Measurements from ENCODE around the gene TTF2.

TTF2 gene

DNA sequence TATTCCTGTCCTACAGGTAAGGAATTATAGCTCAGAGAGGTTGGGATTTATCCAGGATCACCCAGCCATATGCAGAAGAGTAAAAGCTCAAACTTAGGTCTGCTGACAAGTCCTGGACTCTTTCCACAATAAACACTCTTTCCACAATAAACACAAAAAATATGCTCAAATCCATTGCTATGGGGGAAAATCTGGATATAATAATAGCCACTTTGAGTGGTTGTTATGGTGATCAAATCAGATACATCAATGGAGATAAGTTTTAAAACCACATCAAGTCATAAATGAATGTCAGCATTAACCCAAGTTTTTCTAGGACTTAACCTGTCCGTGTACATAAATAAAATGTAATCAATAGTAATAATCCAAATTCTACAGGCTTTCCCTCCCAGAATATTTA, 22.3 kb upstream of the TTF2 start:
- TF ChIP-seq EGR1 (IDR thresholded peaks at IDR 0.05): no peak
- TF ChIP-seq, protein P1, sequence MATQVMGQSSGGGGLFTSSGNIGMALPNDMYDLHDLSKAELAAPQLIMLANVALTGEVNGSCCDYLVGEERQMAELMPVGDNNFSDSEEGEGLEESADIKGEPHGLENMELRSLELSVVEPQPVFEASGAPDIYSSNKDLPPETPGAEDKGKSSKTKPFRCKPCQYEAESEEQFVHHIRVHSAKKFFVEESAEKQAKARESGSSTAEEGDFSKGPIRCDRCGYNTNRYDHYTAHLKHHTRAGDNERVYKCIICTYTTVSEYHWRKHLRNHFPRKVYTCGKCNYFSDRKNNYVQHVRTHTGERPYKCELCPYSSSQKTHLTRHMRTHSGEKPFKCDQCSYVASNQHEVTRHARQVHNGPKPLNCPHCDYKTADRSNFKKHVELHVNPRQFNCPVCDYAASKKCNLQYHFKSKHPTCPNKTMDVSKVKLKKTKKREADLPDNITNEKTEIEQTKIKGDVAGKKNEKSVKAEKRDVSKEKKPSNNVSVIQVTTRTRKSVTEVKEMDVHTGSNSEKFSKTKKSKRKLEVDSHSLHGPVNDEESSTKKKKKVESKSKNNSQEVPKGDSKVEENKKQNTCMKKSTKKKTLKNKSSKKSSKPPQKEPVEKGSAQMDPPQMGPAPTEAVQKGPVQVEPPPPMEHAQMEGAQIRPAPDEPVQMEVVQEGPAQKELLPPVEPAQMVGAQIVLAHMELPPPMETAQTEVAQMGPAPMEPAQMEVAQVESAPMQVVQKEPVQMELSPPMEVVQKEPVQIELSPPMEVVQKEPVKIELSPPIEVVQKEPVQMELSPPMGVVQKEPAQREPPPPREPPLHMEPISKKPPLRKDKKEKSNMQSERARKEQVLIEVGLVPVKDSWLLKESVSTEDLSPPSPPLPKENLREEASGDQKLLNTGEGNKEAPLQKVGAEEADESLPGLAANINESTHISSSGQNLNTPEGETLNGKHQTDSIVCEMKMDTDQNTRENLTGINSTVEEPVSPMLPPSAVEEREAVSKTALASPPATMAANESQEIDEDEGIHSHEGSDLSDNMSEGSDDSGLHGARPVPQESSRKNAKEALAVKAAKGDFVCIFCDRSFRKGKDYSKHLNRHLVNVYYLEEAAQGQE (IDR thresholded peaks at IDR 0.05; ENCODE audit: low read depth): no peak
- TF ChIP-seq CREB1 (IDR thresholded peaks at IDR 0.05; ENCODE audit: low read depth): no peak

DNA sequence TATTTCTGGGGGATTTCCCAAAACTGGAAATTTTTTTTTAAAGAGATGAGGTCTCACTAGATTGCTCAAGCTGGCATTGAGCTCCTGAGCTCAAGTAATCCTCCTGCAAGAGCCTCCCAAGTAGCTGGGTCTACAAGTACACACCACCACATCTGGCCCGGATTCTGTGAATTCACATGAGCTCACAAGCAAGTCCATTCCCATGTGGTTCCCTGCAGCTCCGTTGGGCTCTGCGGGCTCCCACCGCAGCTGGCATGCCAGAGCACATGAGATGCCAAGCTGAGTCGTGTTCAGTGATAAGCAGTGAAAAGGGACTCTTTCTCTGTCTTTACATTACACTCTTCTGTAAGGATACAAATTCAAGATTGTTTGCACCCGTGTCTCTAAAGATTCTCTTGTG, 21.9 kb upstream of the TTF2 start:
- TF ChIP-seq RAD21 (IDR thresholded peaks at IDR 0.05; ENCODE audit: low read depth): no peak
- TF ChIP-seq NFIC (IDR thresholded peaks at IDR 0.05): no peak
- TF ChIP-seq EP300 (IDR thresholded peaks at IDR 0.05; ENCODE audit: borderline replicate concordance): no peak
- TF ChIP-seq FOXM1 (IDR thresholded peaks at IDR 0.05; ENCODE audit: borderline replicate concordance, low read depth): no peak
- TF ChIP-seq CREB1 (IDR thresholded peaks at IDR 0.05; ENCODE audit: low read depth): no peak
- no peak for TF ChIP-seq ZBTB7A (IDR thresholded peaks at IDR 0.05; ENCODE audit: low read depth)
- TF ChIP-seq TEAD4 (IDR thresholded peaks at IDR 0.05): no peak
- TF ChIP-seq EGR1 (IDR thresholded peaks at IDR 0.05): no peak
- TF ChIP-seq, protein P2, sequence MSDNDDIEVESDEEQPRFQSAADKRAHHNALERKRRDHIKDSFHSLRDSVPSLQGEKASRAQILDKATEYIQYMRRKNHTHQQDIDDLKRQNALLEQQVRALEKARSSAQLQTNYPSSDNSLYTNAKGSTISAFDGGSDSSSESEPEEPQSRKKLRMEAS (IDR thresholded peaks at IDR 0.05): no peak
- TF ChIP-seq CEBPB (IDR thresholded peaks at IDR 0.05): no peak
- TF ChIP-seq YY1 (IDR thresholded peaks at IDR 0.05; ENCODE audit: low read depth): no peak
- TF ChIP-seq, protein P1 (IDR thresholded peaks at IDR 0.05; ENCODE audit: low read depth): no peak
- TF ChIP-seq TCF12 (IDR thresholded peaks at IDR 0.05; ENCODE audit: low read depth): no peak
- TF ChIP-seq, protein P3, sequence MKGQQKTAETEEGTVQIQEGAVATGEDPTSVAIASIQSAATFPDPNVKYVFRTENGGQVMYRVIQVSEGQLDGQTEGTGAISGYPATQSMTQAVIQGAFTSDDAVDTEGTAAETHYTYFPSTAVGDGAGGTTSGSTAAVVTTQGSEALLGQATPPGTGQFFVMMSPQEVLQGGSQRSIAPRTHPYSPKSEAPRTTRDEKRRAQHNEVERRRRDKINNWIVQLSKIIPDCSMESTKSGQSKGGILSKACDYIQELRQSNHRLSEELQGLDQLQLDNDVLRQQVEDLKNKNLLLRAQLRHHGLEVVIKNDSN (IDR thresholded peaks at IDR 0.05): no peak
- TF ChIP-seq TAF1 (IDR thresholded peaks at IDR 0.05; ENCODE audit: low read depth): no peak

DNA sequence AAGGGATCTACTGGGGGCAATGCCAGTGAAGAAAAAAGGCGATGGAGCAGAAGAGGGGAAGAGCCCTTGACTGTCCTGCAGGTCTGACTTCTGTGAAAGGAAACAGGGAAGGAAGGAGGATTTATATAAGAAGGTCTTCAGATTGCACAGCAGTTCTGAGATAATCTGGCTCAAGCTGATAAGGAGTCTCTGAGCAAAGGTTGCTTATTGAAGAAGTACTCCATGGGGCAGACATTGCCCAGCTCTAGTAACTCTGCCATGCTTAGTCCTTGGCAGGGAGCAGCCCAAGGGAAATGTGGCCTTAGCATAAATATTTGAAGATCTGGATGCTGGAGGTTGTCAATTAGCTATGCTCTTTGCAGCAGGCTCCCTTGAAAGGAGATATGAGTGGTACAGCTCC, 15.9 kb upstream of the TTF2 start:
- TF ChIP-seq NFIC (IDR thresholded peaks at IDR 0.05) (no peak), EGR1 (IDR thresholded peaks at IDR 0.05) (no peak), YY1 (IDR thresholded peaks at IDR 0.05; ENCODE audit: low read depth) (no peak), CEBPB (IDR thresholded peaks at IDR 0.05) (no peak), RAD21 (IDR thresholded peaks at IDR 0.05; ENCODE audit: low read depth) (no peak)
- TF ChIP-seq, protein P3 (IDR thresholded peaks at IDR 0.05): no peak

DNA sequence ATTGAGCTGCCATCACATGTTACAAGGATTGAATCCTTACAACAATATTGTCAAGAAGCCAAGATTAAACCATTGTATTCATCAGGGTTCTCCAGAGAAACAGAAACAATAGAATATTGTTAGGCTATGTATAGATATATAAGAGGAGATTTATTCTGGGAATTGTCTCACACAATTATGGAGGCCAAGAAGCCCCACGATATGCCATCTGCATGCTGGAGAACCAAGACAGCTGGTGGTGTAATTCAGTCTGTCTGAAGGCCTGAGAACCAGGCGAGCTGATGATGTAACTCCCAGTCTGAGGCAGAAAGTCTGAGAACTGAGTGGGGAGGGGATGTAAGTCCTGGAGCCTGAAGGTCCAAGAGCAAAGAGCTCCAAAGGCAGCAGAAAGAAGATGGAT, 14.5 kb upstream of the TTF2 start:
- TF ChIP-seq EGR1 (IDR thresholded peaks at IDR 0.05) (no peak), ZBTB7A (IDR thresholded peaks at IDR 0.05; ENCODE audit: low read depth) (no peak), NFIC (IDR thresholded peaks at IDR 0.05) (no peak), TAF1 (IDR thresholded peaks at IDR 0.05; ENCODE audit: low read depth) (no peak), TCF12 (IDR thresholded peaks at IDR 0.05; ENCODE audit: low read depth) (no peak), FOXM1 (IDR thresholded peaks at IDR 0.05; ENCODE audit: borderline replicate concordance, low read depth) (no peak), YY1 (IDR thresholded peaks at IDR 0.05; ENCODE audit: low read depth) (no peak), CREB1 (IDR thresholded peaks at IDR 0.05; ENCODE audit: low read depth) (no peak), TEAD4 (IDR thresholded peaks at IDR 0.05) (no peak), RAD21 (IDR thresholded peaks at IDR 0.05; ENCODE audit: low read depth) (no peak), EP300 (IDR thresholded peaks at IDR 0.05; ENCODE audit: borderline replicate concordance) (no peak), CEBPB (IDR thresholded peaks at IDR 0.05) (no peak)
- TF ChIP-seq, protein P3 (IDR thresholded peaks at IDR 0.05): no peak
- TF ChIP-seq, protein P1 (IDR thresholded peaks at IDR 0.05; ENCODE audit: low read depth): no peak
- TF ChIP-seq, protein P2 (IDR thresholded peaks at IDR 0.05): no peak
